Fibroblast of lung (primary cell): ENCODE measurements around the gene SYS1.

Experiments
- CTCF ChIP-seq, 2 donors: IDR thresholded peaks in 1 of 2; conservative IDR thresholded peaks in 1 of 2; 1 replicate in 1 of 2; 2 replicates in 1 of 2; pipeline ENCODE4 v1.5.1; 2011 to 2012; ENCODE audit warnings: low read length in 2 of 2, control low read depth in 1 of 2, inconsistent platforms in 1 of 2, low read depth in 1 of 2, mild to moderate bottlenecking in 1 of 2
- EZH2 ChIP-seq: IDR thresholded peaks from 2 replicates; pipeline ENCODE4 v1.5.1; 2012; ENCODE audit warnings: low read length, control low read depth, mild to moderate bottlenecking; ENCODE audit errors: missing control alignments

GRCh38 chr20:45394221-45395113 is 31.5 kb downstream of the SYS1 start:
- TF ChIP-seq CTCF (conservative IDR thresholded peaks at IDR 0.05 in 1 of 2, IDR thresholded peaks at IDR 0.05 in 1 of 2; ENCODE audit: low read depth in 1 of 2, low read length in 2 of 2) (no peak), EZH2 (no peak)
